Gastrocnemius medialis (tissue), 4 donors: ENCODE results near the gene CERS6. TPM values are rescaled to one million over a fixed set of nuclear protein-coding genes. Genes with fewer than 3 reads are reported as not detected.

ENCODE experiments used
- ATAC-seq, 2 donors: fragments of 150-250 bp; one replicate each; pipeline ENCODE4 v1.9.1; 2016
- DNase-seq, 2 donors: peaks; one replicate each; pipeline ENCODE4 v3.0.0-alpha.2; 2019
- H3K27ac ChIP-seq, 4 donors: fragments of 200-600 bp; sonication (generic); 1 replicate in 1 of 4; 2 replicates in 3 of 4; pipeline ENCODE4 v1.5.1; 2016 to 2018; ENCODE audit warnings: mild to moderate bottlenecking in 2 of 4, moderate library complexity in 1 of 4
- H3K27me3 ChIP-seq, 3 donors: fragments of 200-600 bp; sonication (generic) in 2 of 3; 1 replicate in 1 of 3; 2 replicates in 2 of 3; pipeline versions ENCODE4 v1.5.1 to v1.6.0; 2016 to 2019; ENCODE audit warnings: mild to moderate bottlenecking in 1 of 3, moderate library complexity in 1 of 3
- H3K36me3 ChIP-seq, 2 donors: fragments of 200-600 bp; sonication (generic) in 1 of 2; one replicate each; pipeline ENCODE4 v1.5.1; 2017 to 2018
- H3K4me1 ChIP-seq, 2 donors: fragments of 200-600 bp; sonication (generic) in 1 of 2; one replicate each; pipeline ENCODE4 v1.5.1; 2016 to 2017; ENCODE audit warnings: mild to moderate bottlenecking in 2 of 2
- H3K4me3 ChIP-seq, 4 donors: fragments of 200-600 bp; sonication (generic) in 3 of 4; 1 replicate in 1 of 4; 2 replicates in 3 of 4; pipeline ENCODE4 v1.5.1; 2016 to 2019; ENCODE audit warnings: mild to moderate bottlenecking in 2 of 4
- H3K9me3 ChIP-seq, 3 donors: fragments of 200-600 bp; sonication (generic) in 2 of 3; 1 replicate in 1 of 3; 2 replicates in 2 of 3; pipeline ENCODE4 v1.5.1; 2016 to 2019
- CTCF ChIP-seq, 5 experiments: fragments of 450-650 bp in 3 of 5; fragments of 200-600 bp in 2 of 5; sonication (generic) in 2 of 5; IDR thresholded peaks in 4 of 5; conservative IDR thresholded peaks in 1 of 5; 1 replicate in 4 of 5; 2 replicates in 1 of 5; pipeline ENCODE4 v1.5.1; 2016 to 2019; ENCODE audit warnings: antibody characterized with exemption in 5 of 5, mild to moderate bottlenecking in 3 of 5, moderate library complexity in 3 of 5
- POLR2A ChIP-seq, 2 donors: fragments of 450-650 bp; IDR thresholded peaks; one replicate each; pipeline ENCODE4 v1.6.1; 2017; ENCODE audit warnings: antibody characterized with exemption in 2 of 2, mild to moderate bottlenecking in 2 of 2, moderate library complexity in 2 of 2
- in situ Hi-C, 4 donors: fragments of 200-750 bp; cut with MboI; loops; one replicate each; pipeline versions ENCODE4 v1.15.0 to v1.8.0; 2017; ENCODE audit warnings: low sequenced_read_pairs in 4 of 4
- intact Hi-C: fragments of 100-400 bp; cut with DNase I; formaldehyde crosslinking; loops from one replicate; pipeline ENCODE4 v1.15.1; 2023; ENCODE audit warnings: low total_unique reads
- total RNA-seq, 4 donors: library from RNA; depleted of rRNA; stranded (reverse); fragments of >200 nt; gene quantifications; one replicate each; pipeline versions ENCODE4 v1.1.0 to v1.2.3, GENCODE V29; 2016

The CERS6 gene
- total RNA-seq, 4 donors from 2014 or later: 11.9 to 18.0 (median 14.7) TPM

- H3K36me3 ChIP-seq: no peaks in the 10 kb centered on the region
- no peak overlapping the region for H3K4me3 ChIP-seq
- in situ Hi-C loops (no loop called here), intact Hi-C loops (no loop called here)
- H3K27me3 ChIP-seq: no peaks in the 10 kb centered on the region
- ATAC-seq: no peak
- no peak for DNase-seq
- H3K9me3 ChIP-seq: no peaks in the 10 kb centered on the region
- H3K4me1 ChIP-seq: peaks cover 19 to 23% of the 10 kb centered on the region in 2 donors
- H3K27ac ChIP-seq: no peak overlapping the region
- TF ChIP-seq CTCF (IDR thresholded peaks at IDR 0.05 in 4 of 5, conservative IDR thresholded peaks at IDR 0.05 in 1 of 5) (no peak), POLR2A (IDR thresholded peaks at IDR 0.05) (no peak)
These were observed 14.5 kb downstream of the CERS6 start for GRCh38 chr2:168470320-168471162.

- ATAC-seq: no peak
- Histone ChIP-seq H3K4me1 (peaks cover 14 to 17% of the 10 kb centered on the region in 2 donors), H3K27ac (no peak overlapping the region), H3K36me3 (no peaks in the 10 kb centered on the region), H3K9me3 (no peaks in the 10 kb centered on the region), H3K27me3 (no peaks in the 10 kb centered on the region), H3K4me3 (no peak overlapping the region)
- no peak for TF ChIP-seq CTCF (IDR thresholded peaks at IDR 0.05 in 4 of 5, conservative IDR thresholded peaks at IDR 0.05 in 1 of 5)
- no peak for TF ChIP-seq POLR2A (IDR thresholded peaks at IDR 0.05)
- in situ Hi-C loops: no loop called here
- intact Hi-C loops: no loop called here
- DNase-seq: no peak
These were observed 15.0 kb downstream of the CERS6 start for GRCh38 chr2:168471163-168471475.

- H3K36me3 ChIP-seq: no peaks in the 10 kb centered on the region
- no peak for DNase-seq
- H3K9me3 ChIP-seq: no peaks in the 10 kb centered on the region
- TF ChIP-seq POLR2A (IDR thresholded peaks at IDR 0.05) (no peak), CTCF (IDR thresholded peaks at IDR 0.05 in 4 of 5, conservative IDR thresholded peaks at IDR 0.05 in 1 of 5) (no peak)
- no peak for ATAC-seq
- H3K4me3 ChIP-seq: no peak overlapping the region
- H3K4me1 ChIP-seq: peaks cover 0 to 7% of the 10 kb centered on the region in 2 donors
- no peaks in the 10 kb centered on the region for H3K27me3 ChIP-seq
- no peak overlapping the region for H3K27ac ChIP-seq
- intact Hi-C loops: no loop called here
- in situ Hi-C loops: no loop called here
These were observed 19.6 kb downstream of the CERS6 start for GRCh38 chr2:168475636-168476035.

GRCh38 chr2:168478206-168478605 lies 22.1 kb downstream of the CERS6 start:
- intact Hi-C loops: no loop called here
- in situ Hi-C loops: no loop called here
- no peaks in the 10 kb centered on the region for H3K27me3 ChIP-seq
- no peak for TF ChIP-seq CTCF (IDR thresholded peaks at IDR 0.05 in 4 of 5, conservative IDR thresholded peaks at IDR 0.05 in 1 of 5)
- TF ChIP-seq POLR2A (IDR thresholded peaks at IDR 0.05): no peak
- no peak overlapping the region for H3K27ac ChIP-seq
- H3K9me3 ChIP-seq: no peaks in the 10 kb centered on the region
- H3K4me1 ChIP-seq: peaks cover 4 to 27% of the 10 kb centered on the region in 2 donors
- no peak for DNase-seq
- no peak overlapping the region for H3K4me3 ChIP-seq
- ATAC-seq: no peak
- H3K36me3 ChIP-seq: no peaks in the 10 kb centered on the region
